Trophoblast cell (in vitro differentiated cells and primary cell): Measurements from ENCODE around the gene MPZL1.
A peak's percentile ranks its signal among the peaks of the same experiment; 100 is the strongest.

ENCODE experiments used
- DNase-seq, 2 donors: peaks; one replicate each; pipeline ENCODE4 v3.0.0-alpha.2; 2016
- H2AFZ ChIP-seq: 2 replicates; pipeline ENCODE4 v1.6.1; 2013; ENCODE audit warnings: low read length, moderate library complexity, mild to moderate bottlenecking; ENCODE audit not compliant: insufficient read depth, poor library complexity
- H2AK5ac ChIP-seq: 2 replicates; pipeline ENCODE4 v1.6.1; 2013; ENCODE audit warnings: mild to moderate bottlenecking, low read length
- H2BK120ac ChIP-seq: 2 replicates; pipeline ENCODE4 v1.6.1; 2013; ENCODE audit warnings: low read length, mild to moderate bottlenecking, moderate library complexity; ENCODE audit not compliant: insufficient read depth, poor library complexity
- H2BK12ac ChIP-seq: 2 replicates; pipeline ENCODE4 v1.6.1; 2013; ENCODE audit warnings: mild to moderate bottlenecking, low read length, moderate library complexity
- H2BK5ac ChIP-seq: 2 replicates; pipeline ENCODE4 v1.6.1; 2013; ENCODE audit warnings: low read length, low read depth, moderate library complexity, mild to moderate bottlenecking; ENCODE audit not compliant: poor library complexity
- H3K14ac ChIP-seq: 2 replicates; pipeline ENCODE4 v1.6.1; 2013; ENCODE audit warnings: mild to moderate bottlenecking, low read length
- H3K18ac ChIP-seq: 2 replicates; pipeline ENCODE4 v1.6.1; 2013; ENCODE audit warnings: mild to moderate bottlenecking, low read length
- H3K23ac ChIP-seq: 2 replicates; pipeline ENCODE4 v1.6.1; 2013; ENCODE audit warnings: low read length
- H3K27ac ChIP-seq: 2 replicates; pipeline ENCODE4 v1.5.1; 2013; ENCODE audit warnings: low read depth, mild to moderate bottlenecking, inconsistent platforms, low read length, moderate library complexity
- H3K27me3 ChIP-seq: 2 replicates; pipeline ENCODE4 v1.6.1; 2013; ENCODE audit warnings: inconsistent platforms, mild to moderate bottlenecking, low read length, moderate library complexity; ENCODE audit not compliant: insufficient read depth
- H3K36me3 ChIP-seq, 2 experiments: 1 replicate in 1 of 2; 2 replicates in 1 of 2; pipeline ENCODE4 v1.6.1; 2013; ENCODE audit warnings: low read length in 2 of 2, mild to moderate bottlenecking in 2 of 2, moderate library complexity in 1 of 2; ENCODE audit not compliant: insufficient read depth in 2 of 2, control insufficient read depth in 1 of 2
- H3K4ac ChIP-seq: 2 replicates; pipeline ENCODE4 v1.6.1; 2013; ENCODE audit warnings: low read depth, mild to moderate bottlenecking, low read length, moderate library complexity
- H3K4me1 ChIP-seq, 2 experiments: 1 replicate in 1 of 2; 2 replicates in 1 of 2; pipeline ENCODE4 v1.6.1; 2013; ENCODE audit warnings: low read length in 2 of 2, mild to moderate bottlenecking in 2 of 2, moderate library complexity in 1 of 2; ENCODE audit not compliant: insufficient read depth in 2 of 2, control insufficient read depth in 1 of 2
- H3K4me2 ChIP-seq: 2 replicates; pipeline ENCODE4 v1.6.1; 2013; ENCODE audit warnings: inconsistent platforms, mild to moderate bottlenecking, low read length, moderate library complexity
- H3K4me3 ChIP-seq: 2 replicates; pipeline ENCODE4 v1.5.1; 2013; ENCODE audit warnings: mild to moderate bottlenecking, low read depth, low read length, inconsistent platforms
- H3K79me1 ChIP-seq: one replicate; pipeline ENCODE4 v1.6.1; 2013; ENCODE audit warnings: low read length
- H3K79me2 ChIP-seq: 2 replicates; pipeline ENCODE4 v1.6.1; 2013; ENCODE audit warnings: low read length, mild to moderate bottlenecking; ENCODE audit not compliant: control insufficient read depth, insufficient read depth, poor library complexity
- H3K9ac ChIP-seq: 2 replicates; pipeline ENCODE4 v1.6.1; 2013; ENCODE audit warnings: mild to moderate bottlenecking, low read length
- H3K9me3 ChIP-seq: 2 replicates; pipeline ENCODE4 v1.6.1; 2013; ENCODE audit warnings: low read depth, mild to moderate bottlenecking, control low read depth, inconsistent platforms, low read length; ENCODE audit not compliant: insufficient read depth
- H4K12ac ChIP-seq: 2 replicates; pipeline ENCODE4 v1.6.1; 2013; ENCODE audit warnings: low read depth, mild to moderate bottlenecking, low read length, moderate library complexity
- H4K8ac ChIP-seq: 2 replicates; pipeline ENCODE4 v1.6.1; 2013; ENCODE audit warnings: low read depth, mild to moderate bottlenecking, low read length, moderate library complexity
- H4K91ac ChIP-seq: one replicate; pipeline ENCODE4 v1.6.1; 2013; ENCODE audit warnings: low read depth, mild to moderate bottlenecking, low read length, moderate library complexity
- WGBS: extraction: QIAGEN DNeasy Blood & Tissue Kit; methylation state at CpG from one replicate; pipeline ENCODE4 v1.1.7; 2013; ENCODE audit warnings: missing lambda C conversion rate; ENCODE audit not compliant: insufficient read length, insufficient coverage; ENCODE audit errors: extremely low coverage; 5-methylcytosine and 5-hydroxymethylcytosine counted together

MPZL1 gene

DNA sequence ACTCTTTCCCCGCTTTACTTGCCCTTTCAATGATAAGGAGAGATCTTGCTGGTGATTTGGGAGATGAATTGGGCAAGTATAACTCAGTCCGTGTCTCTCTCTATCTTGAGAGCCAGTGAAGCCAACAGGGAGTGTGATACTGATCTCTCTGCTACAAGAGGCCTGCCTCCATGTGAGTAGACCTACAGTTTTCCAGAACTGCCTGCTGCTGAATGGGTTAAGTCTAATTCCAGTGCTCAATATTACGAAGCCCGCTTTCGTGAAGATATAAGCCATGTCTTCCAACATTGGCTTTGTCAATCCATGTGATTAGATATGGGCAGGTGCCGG lies 99.5 kb downstream of the MPZL1 start:
- H3K4ac ChIP-seq, result peak overlapping the region; percentile 40
- WGBS, result no CpG with 5 or more reads among the region's 6 CpGs
- H2BK12ac ChIP-seq, result peak overlapping the region; percentile 94

DNA sequence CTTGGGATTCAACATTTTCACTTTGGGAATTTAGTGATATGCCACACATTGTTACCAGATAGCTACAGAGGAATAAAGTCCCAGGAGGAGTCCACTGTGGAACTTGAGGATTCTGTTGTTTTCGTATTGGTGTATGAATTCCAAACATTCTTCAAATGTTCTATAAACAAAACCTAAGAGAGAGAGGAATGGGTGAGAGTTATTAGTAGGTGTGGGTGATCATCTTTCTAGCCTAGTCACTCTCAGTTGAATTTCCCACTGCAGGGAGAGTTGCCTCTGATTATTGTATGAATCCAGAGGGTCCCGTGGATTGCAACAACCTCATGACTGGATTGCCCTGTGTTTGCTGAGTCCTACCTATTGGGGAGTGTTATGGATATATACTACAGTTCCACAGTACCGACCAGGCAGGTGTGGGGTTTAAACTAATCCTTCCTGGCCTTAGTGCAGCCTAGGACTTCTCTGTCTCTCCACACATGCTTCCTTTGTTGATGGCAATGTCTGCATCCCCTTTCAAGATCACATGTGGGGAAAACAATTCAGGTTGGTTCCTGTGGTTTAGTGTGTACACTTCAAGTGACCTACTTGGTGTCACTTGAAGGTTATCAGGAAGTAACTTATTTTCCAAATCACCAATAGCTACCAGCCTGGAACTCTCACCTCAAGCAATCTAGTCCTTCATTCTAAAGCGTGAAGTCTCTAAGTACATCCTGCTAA lies 100.3 kb downstream of the MPZL1 start:
- H2BK5ac ChIP-seq, result peak overlapping the region; percentile 66
- H3K4me2 ChIP-seq, result no peak overlapping the region
- H3K9ac ChIP-seq, result no peak overlapping the region
- peak overlapping the region; percentile 34 for H3K4ac ChIP-seq
- H3K27me3 ChIP-seq, result no peaks in the 10 kb centered on the region
- H3K23ac ChIP-seq, result no peak overlapping the region
- H3K27ac ChIP-seq, result peak overlapping the region; percentile 61
- no CpG with 5 or more reads among the region's 4 CpGs for WGBS
- H4K91ac ChIP-seq, result peak overlapping the region; percentile 73
- H2BK12ac ChIP-seq, result peak overlapping the region; percentile 86
- H3K14ac ChIP-seq, result peak overlapping the region; percentile 70
- peaks cover 4% of the 10 kb centered on the region for H3K79me2 ChIP-seq
- H3K36me3 ChIP-seq, result no peaks in the 10 kb centered on the region
- H3K4me3 ChIP-seq, result no peak overlapping the region
- no peak overlapping the region for H4K12ac ChIP-seq
- peaks cover 23% of the 10 kb centered on the region for H3K79me1 ChIP-seq
- H2AK5ac ChIP-seq, result peak overlapping the region; percentile 72
- H3K4me1 ChIP-seq, result peaks cover 11 to 12% of the 10 kb centered on the region in 2 experiments
- peak in 1 of 2 donors; percentile 42 for DNase-seq
- no peaks in the 10 kb centered on the region for H3K9me3 ChIP-seq
- peak overlapping the region; percentile 57 for H2BK120ac ChIP-seq
- no peak overlapping the region for H2AFZ ChIP-seq
- peak overlapping the region; percentile 21 for H3K18ac ChIP-seq
- H4K8ac ChIP-seq, result peak overlapping the region; percentile 26

More for the DNA sequence above, 99.5 kb downstream of the MPZL1 start:
- Histone ChIP-seq H3K18ac (peak overlapping the region; percentile 14), H3K79me1 (peaks cover 23% of the 10 kb centered on the region), H3K9me3 (no peaks in the 10 kb centered on the region), H4K91ac (peak overlapping the region; percentile 55), H3K14ac (peak overlapping the region; percentile 70), H3K79me2 (peaks cover 4% of the 10 kb centered on the region), H3K36me3 (no peaks in the 10 kb centered on the region), H3K4me2 (peak overlapping the region; percentile 4), H2BK5ac (peak overlapping the region; percentile 72), H2AFZ (no peak overlapping the region), H4K8ac (peak overlapping the region; percentile 58), H3K9ac (no peak overlapping the region), H3K27me3 (no peaks in the 10 kb centered on the region), H4K12ac (no peak overlapping the region), H3K23ac (no peak overlapping the region), H2AK5ac (peak overlapping the region; percentile 22), H3K4me3 (no peak overlapping the region), H2BK120ac (peak overlapping the region; percentile 72), H3K27ac (peak overlapping the region; percentile 61), H3K4me1 (peaks cover 11 to 12% of the 10 kb centered on the region in 2 experiments)
- no peak for DNase-seq

DNA sequence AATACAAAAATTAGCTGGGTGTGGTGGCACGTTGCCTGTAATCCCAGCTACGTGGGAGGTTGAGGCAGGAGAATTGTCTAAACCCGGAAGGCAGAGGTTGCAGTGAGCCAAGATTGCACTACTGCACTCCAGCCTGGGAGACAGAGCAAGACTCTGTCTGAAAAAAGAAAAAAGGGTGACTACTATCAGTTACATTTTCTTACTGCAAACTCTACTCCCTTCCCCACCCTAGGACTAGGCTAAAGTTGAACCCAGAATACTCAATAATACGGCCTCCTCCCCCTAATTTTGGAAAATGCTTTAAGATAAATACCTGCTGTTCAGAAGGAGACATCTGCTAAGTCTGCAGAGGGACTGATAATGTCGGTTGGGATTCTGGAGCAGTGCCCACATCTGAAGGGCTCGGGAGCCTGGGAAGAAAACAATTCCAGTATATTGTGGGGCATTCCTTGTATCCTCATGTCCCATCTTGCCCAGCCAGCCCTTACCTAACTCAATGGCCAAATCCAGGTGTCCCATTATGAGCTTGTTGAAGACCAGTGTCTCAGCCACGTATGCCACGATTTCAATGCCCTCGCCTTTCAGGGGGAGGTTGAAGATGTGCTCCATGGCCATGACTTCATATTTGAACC lies 102.5 kb downstream of the MPZL1 start:
- Histone ChIP-seq H3K14ac (no peak overlapping the region), H4K8ac (no peak overlapping the region), H3K36me3 (no peaks in the 10 kb centered on the region), H3K9me3 (no peaks in the 10 kb centered on the region), H3K79me1 (peaks cover 22% of the 10 kb centered on the region), H3K4ac (no peak overlapping the region), H2BK5ac (no peak overlapping the region), H3K4me3 (no peak overlapping the region), H3K4me2 (no peak overlapping the region), H3K4me1 (peaks cover 12 to 13% of the 10 kb centered on the region in 2 experiments), H4K12ac (no peak overlapping the region), H2BK12ac (peak overlapping the region; percentile 6), H2AFZ (no peak overlapping the region), H4K91ac (peak overlapping the region; percentile 20), H3K79me2 (peaks cover 4% of the 10 kb centered on the region), H2BK120ac (no peak overlapping the region), H3K18ac (no peak overlapping the region), H3K27ac (no peak overlapping the region), H3K23ac (no peak overlapping the region), H2AK5ac (no peak overlapping the region), H3K27me3 (no peaks in the 10 kb centered on the region), H3K9ac (no peak overlapping the region)
- WGBS, result no CpG with 5 or more reads among the region's 9 CpGs
- DNase-seq, result no peak

- no peak overlapping the region for H2AFZ ChIP-seq
- no peak overlapping the region for H3K27ac ChIP-seq
- H3K36me3 ChIP-seq, result no peaks in the 10 kb centered on the region
- no peak for DNase-seq
- H4K12ac ChIP-seq, result no peak overlapping the region
- H3K9me3 ChIP-seq, result no peaks in the 10 kb centered on the region
- peak overlapping the region; percentile 29 for H3K18ac ChIP-seq
- H3K4me2 ChIP-seq, result no peak overlapping the region
- H3K4me3 ChIP-seq, result no peak overlapping the region
- no CpG with 5 or more reads among the region's 4 CpGs for WGBS
- H3K4me1 ChIP-seq, result peaks cover 13 to 14% of the 10 kb centered on the region in 2 experiments
- H3K27me3 ChIP-seq, result no peaks in the 10 kb centered on the region
- H3K79me2 ChIP-seq, result peaks cover 3% of the 10 kb centered on the region
- no peak overlapping the region for H3K23ac ChIP-seq
- H4K91ac ChIP-seq, result peak overlapping the region; percentile 35
- no peak overlapping the region for H3K4ac ChIP-seq
- no peak overlapping the region for H4K8ac ChIP-seq
- no peak overlapping the region for H3K9ac ChIP-seq
- H3K14ac ChIP-seq, result no peak overlapping the region
- H3K79me1 ChIP-seq, result peaks cover 22% of the 10 kb centered on the region
- H2AK5ac ChIP-seq, result no peak overlapping the region
- peak overlapping the region; percentile 54 for H2BK120ac ChIP-seq
- H2BK5ac ChIP-seq, result peak overlapping the region; percentile 14
- peak overlapping the region; percentile 82 for H2BK12ac ChIP-seq
These were observed 103.8 kb downstream of the MPZL1 start for GRCh38 chr1:167825419-167826079.
